Activated gamma-delta T cell (primary cell): ENCODE data around the gene LYZ.
"Not testable (repeated sequence)": the region's sequence is repeated elsewhere in the genome, so short reads cannot be mapped to it uniquely, and the experiment has no call there.

Experiments
- DNase-seq: peaks from one replicate; lab custom pipeline; 2025; lab: John Stamatoyannopoulos, UW
- total RNA-seq, 2 donors: gene quantifications; one replicate each; lab custom pipeline; 2026; lab: John Stamatoyannopoulos, UW

Gene LYZ
- total RNA-seq, result 48.8 to 207 reads per million in 2 donors

GRCh38 chr12:69348162-69348938, at the start of gene LYZ:
TSS of gene LYZ (plus strand) at chr12:69348381. CDS start at chr12:69348409, 28 bp downstream.
- DNase-seq, result no peak

GRCh38 chr12:69298947-69299346, 49.2 kb upstream of the LYZ start:
- DNase-seq, result no peak

GRCh38 chr12:69304284-69304683, 43.9 kb upstream of the LYZ start:
- no peak for DNase-seq

- DNase-seq, result no peak
Measured at GRCh38 chr12:69309461-69309860, 38.7 kb upstream of the LYZ start.

GRCh38 chr12:69313209-69313608, 35.0 kb upstream of the LYZ start:
- DNase-seq, result no peak

GRCh38 chr12:69316784-69317183, 31.4 kb upstream of the LYZ start:
- not testable (repeated sequence) for DNase-seq

- DNase-seq, result not testable (repeated sequence)
Measured at GRCh38 chr12:69317233-69317632, 30.9 kb upstream of the LYZ start.

GRCh38 chr12:69318225-69318624, 30.0 kb upstream of the LYZ start:
- DNase-seq, result no peak

- DNase-seq, result no peak
Measured at GRCh38 chr12:69321351-69321750, 26.8 kb upstream of the LYZ start.

- no peak for DNase-seq
Measured at GRCh38 chr12:69324797-69325466, 23.2 kb upstream of the LYZ start.

GRCh38 chr12:69328426-69328825, 19.8 kb upstream of the LYZ start:
- DNase-seq, result no peak

GRCh38 chr12:69329669-69330428, 18.3 kb upstream of the LYZ start:
- DNase-seq, result no peak

- DNase-seq, result no peak
Measured at GRCh38 chr12:69330475-69331473, 17.4 kb upstream of the LYZ start.

GRCh38 chr12:69331519-69331908, 16.7 kb upstream of the LYZ start:
- no peak for DNase-seq

GRCh38 chr12:69331909-69332684, 16.1 kb upstream of the LYZ start:
- DNase-seq, result no peak

GRCh38 chr12:69332815-69333358, 15.3 kb upstream of the LYZ start:
- DNase-seq, result no peak

- no peak for DNase-seq
Measured at GRCh38 chr12:69334158-69334557, 14.0 kb upstream of the LYZ start.

- DNase-seq, result no peak
Measured at GRCh38 chr12:69337311-69338090, 10.7 kb upstream of the LYZ start.

GRCh38 chr12:69338120-69338859, 9.9 kb upstream of the LYZ start:
- no peak for DNase-seq
